ENCODE measurements around the gene MEGF11. TPM values are rescaled to one million over a fixed set of nuclear protein-coding genes. Genes with fewer than 3 reads are reported as not detected.

The MEGF11 gene
- total RNA-seq, 1 experiment from 2014 or later: not detected

GRCh38 chr15:66149871-66150270 is 103.7 kb downstream of the MEGF11 start:
- no peak overlapping the region for H2AFZ ChIP-seq (ENCODE audit: low read length)
- no peak for TF ChIP-seq CTCF (conservative IDR thresholded peaks at IDR 0.05; ENCODE audit: low read depth, low read length)
- intact Hi-C loops (cut with micrococcal nuclease): no loop called here
- peaks cover 23% of the 10 kb centered on the region for H3K27me3 ChIP-seq (ENCODE audit: low read length)
- no peaks in the 10 kb centered on the region for H3K9me2 ChIP-seq (replicated peaks; ENCODE audit: low read length)
- no peaks in the 10 kb centered on the region for H3K36me3 ChIP-seq (ENCODE audit: low read depth, low read length)
- no TSS peak for BruUV-seq (replicated peaks)
- H3K27ac ChIP-seq (ENCODE audit: low read length): no peak overlapping the region
- DNase-seq (no peak), ATAC-seq (no peak)
- H3K4me2 ChIP-seq (ENCODE audit: low read length): no peak overlapping the region
- H3K9ac ChIP-seq (ENCODE audit: low read length): no peak overlapping the region
- no peaks in the 10 kb centered on the region for H3F3A ChIP-seq (ENCODE audit: low read length, unreplicated experiment)
- H3K4me1 ChIP-seq (ENCODE audit: insufficient read depth, low read length): no peaks in the 10 kb centered on the region
- no peaks in the 10 kb centered on the region for H3K79me2 ChIP-seq (ENCODE audit: low read length)
- POLR2A ChIA-PET (ENCODE audit: unreplicated experiment): no interaction called here
- no peaks in the 10 kb centered on the region for H3K9me3 ChIP-seq (ENCODE audit: low read length)
- H3K4me3 ChIP-seq (ENCODE audit: low read length): no peak overlapping the region
- no peaks in the 10 kb centered on the region for H4K20me1 ChIP-seq (ENCODE audit: low read length)
- CTCF ChIA-PET: no interaction called here

GRCh38 chr15:66148187-66148586 is 105.4 kb downstream of the MEGF11 start:
- Histone ChIP-seq H3K79me2 (ENCODE audit: low read length) (no peaks in the 10 kb centered on the region), H3K4me1 (ENCODE audit: insufficient read depth, low read length) (no peaks in the 10 kb centered on the region), H3K9ac (ENCODE audit: low read length) (no peak overlapping the region), H3K4me3 (ENCODE audit: low read length) (no peak overlapping the region), H3F3A (ENCODE audit: low read length, unreplicated experiment) (no peaks in the 10 kb centered on the region), H3K27ac (ENCODE audit: low read length) (no peak overlapping the region), H3K9me3 (ENCODE audit: low read length) (no peaks in the 10 kb centered on the region), H3K4me2 (ENCODE audit: low read length) (no peak overlapping the region), H3K27me3 (ENCODE audit: low read length) (peaks cover 9% of the 10 kb centered on the region; the same call in 1 of the 2 replicates), H3K9me2 (replicated peaks; ENCODE audit: low read length) (no peaks in the 10 kb centered on the region), H2AFZ (ENCODE audit: low read length) (no peak overlapping the region), H4K20me1 (ENCODE audit: low read length) (no peaks in the 10 kb centered on the region), H3K36me3 (ENCODE audit: low read depth, low read length) (no peaks in the 10 kb centered on the region)
- CTCF ChIA-PET: no interaction called here
- DNase-seq (no peak), ATAC-seq (no peak)
- TF ChIP-seq EZH2 (IDR thresholded peaks at IDR 0.05; ENCODE audit: low read length, unreplicated experiment) (no peak), EZH2phosphoT487 (IDR thresholded peaks at IDR 0.05; ENCODE audit: borderline replicate concordance, low read length) (no peak), CTCF (conservative IDR thresholded peaks at IDR 0.05; ENCODE audit: low read depth, low read length) (no peak)
- POLR2A ChIA-PET (ENCODE audit: unreplicated experiment): no interaction called here
- BruUV-seq (replicated peaks): no TSS peak
- intact Hi-C loops (cut with micrococcal nuclease): no loop called here

- no peak overlapping the region for H3K4me2 ChIP-seq (ENCODE audit: low read length)
- H3K27ac ChIP-seq (ENCODE audit: low read length): no peak overlapping the region
- no peaks in the 10 kb centered on the region for H3K79me2 ChIP-seq (ENCODE audit: low read length)
- no peaks in the 10 kb centered on the region for H3K36me3 ChIP-seq (ENCODE audit: low read depth, low read length)
- intact Hi-C loops (cut with micrococcal nuclease): no loop called here
- H3K9me3 ChIP-seq (ENCODE audit: low read length): no peaks in the 10 kb centered on the region
- H3K4me3 ChIP-seq (ENCODE audit: low read length): no peak overlapping the region
- no peaks in the 10 kb centered on the region for H4K20me1 ChIP-seq (ENCODE audit: low read length)
- no peaks in the 10 kb centered on the region for H3F3A ChIP-seq (ENCODE audit: low read length, unreplicated experiment)
- ATAC-seq (no peak), DNase-seq (no peak)
- no peak for TF ChIP-seq CTCF (conservative IDR thresholded peaks at IDR 0.05; ENCODE audit: low read depth, low read length)
- no peak for TF ChIP-seq EZH2 (IDR thresholded peaks at IDR 0.05; ENCODE audit: low read length, unreplicated experiment)
- TF ChIP-seq EZH2phosphoT487 (IDR thresholded peaks at IDR 0.05; ENCODE audit: borderline replicate concordance, low read length): no peak
- ChIA-PET CTCF (no interaction called here), POLR2A (ENCODE audit: unreplicated experiment) (no interaction called here)
- BruUV-seq (replicated peaks): no TSS peak
- no peak overlapping the region for H3K9ac ChIP-seq (ENCODE audit: low read length)
- peaks cover 9% of the 10 kb centered on the region; the same call in 1 of the 2 replicates for H3K27me3 ChIP-seq (ENCODE audit: low read length)
- no peaks in the 10 kb centered on the region for H3K9me2 ChIP-seq (replicated peaks; ENCODE audit: low read length)
- no peak overlapping the region for H2AFZ ChIP-seq (ENCODE audit: low read length)
- no peaks in the 10 kb centered on the region for H3K4me1 ChIP-seq (ENCODE audit: insufficient read depth, low read length)
These were observed 106.1 kb downstream of the MEGF11 start for GRCh38 chr15:66147440-66147839.
